Endometrium (tissue), 2 donors: ENCODE measurements around the gene PSME4.

Experiments
- FAIRE-seq: peaks from 2 replicates; lab custom pipeline; 2012; peaks lifted over from hg19 to GRCh38; lab: Jason Lieb, UNC
- donor health status: control.
- donor health status: control.

PSME4 gene, protein sequence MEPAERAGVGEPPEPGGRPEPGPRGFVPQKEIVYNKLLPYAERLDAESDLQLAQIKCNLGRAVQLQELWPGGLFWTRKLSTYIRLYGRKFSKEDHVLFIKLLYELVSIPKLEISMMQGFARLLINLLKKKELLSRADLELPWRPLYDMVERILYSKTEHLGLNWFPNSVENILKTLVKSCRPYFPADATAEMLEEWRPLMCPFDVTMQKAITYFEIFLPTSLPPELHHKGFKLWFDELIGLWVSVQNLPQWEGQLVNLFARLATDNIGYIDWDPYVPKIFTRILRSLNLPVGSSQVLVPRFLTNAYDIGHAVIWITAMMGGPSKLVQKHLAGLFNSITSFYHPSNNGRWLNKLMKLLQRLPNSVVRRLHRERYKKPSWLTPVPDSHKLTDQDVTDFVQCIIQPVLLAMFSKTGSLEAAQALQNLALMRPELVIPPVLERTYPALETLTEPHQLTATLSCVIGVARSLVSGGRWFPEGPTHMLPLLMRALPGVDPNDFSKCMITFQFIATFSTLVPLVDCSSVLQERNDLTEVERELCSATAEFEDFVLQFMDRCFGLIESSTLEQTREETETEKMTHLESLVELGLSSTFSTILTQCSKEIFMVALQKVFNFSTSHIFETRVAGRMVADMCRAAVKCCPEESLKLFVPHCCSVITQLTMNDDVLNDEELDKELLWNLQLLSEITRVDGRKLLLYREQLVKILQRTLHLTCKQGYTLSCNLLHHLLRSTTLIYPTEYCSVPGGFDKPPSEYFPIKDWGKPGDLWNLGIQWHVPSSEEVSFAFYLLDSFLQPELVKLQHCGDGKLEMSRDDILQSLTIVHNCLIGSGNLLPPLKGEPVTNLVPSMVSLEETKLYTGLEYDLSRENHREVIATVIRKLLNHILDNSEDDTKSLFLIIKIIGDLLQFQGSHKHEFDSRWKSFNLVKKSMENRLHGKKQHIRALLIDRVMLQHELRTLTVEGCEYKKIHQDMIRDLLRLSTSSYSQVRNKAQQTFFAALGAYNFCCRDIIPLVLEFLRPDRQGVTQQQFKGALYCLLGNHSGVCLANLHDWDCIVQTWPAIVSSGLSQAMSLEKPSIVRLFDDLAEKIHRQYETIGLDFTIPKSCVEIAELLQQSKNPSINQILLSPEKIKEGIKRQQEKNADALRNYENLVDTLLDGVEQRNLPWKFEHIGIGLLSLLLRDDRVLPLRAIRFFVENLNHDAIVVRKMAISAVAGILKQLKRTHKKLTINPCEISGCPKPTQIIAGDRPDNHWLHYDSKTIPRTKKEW (N-terminal part only)

GRCh38 chr2:53970724-53971602, at the start of gene PSME4:
Gene PSME4 (minus strand): TSS chr2:53970993. CDS start chr2:53970784, 209 bp downstream.
- no peak for FAIRE-seq

GRCh38 chr2:54015798-54016699, 45.3 kb upstream of the PSME4 start:
- FAIRE-seq = peak; percentile 90

DNA sequence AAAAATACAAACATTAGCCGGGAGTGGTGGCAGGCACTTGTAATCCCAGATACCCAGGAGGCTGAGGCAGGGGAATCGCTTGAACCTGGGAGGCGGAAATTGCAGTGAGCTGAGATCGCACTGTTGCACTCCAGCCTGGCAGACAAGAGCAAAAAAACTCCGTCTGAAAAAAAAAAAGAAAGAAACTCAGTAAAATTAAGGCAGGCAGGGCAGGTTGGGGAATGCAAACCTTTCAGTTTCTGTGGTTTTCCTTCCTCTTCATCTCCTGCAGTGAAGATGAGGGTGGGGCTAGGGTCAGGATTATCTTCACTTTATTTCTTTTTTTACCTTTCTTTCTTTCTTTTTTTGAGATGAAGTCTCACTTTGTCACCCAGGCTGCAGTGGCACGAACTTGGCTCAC, 43.2 kb upstream of the PSME4 start:
- FAIRE-seq = no peak

DNA sequence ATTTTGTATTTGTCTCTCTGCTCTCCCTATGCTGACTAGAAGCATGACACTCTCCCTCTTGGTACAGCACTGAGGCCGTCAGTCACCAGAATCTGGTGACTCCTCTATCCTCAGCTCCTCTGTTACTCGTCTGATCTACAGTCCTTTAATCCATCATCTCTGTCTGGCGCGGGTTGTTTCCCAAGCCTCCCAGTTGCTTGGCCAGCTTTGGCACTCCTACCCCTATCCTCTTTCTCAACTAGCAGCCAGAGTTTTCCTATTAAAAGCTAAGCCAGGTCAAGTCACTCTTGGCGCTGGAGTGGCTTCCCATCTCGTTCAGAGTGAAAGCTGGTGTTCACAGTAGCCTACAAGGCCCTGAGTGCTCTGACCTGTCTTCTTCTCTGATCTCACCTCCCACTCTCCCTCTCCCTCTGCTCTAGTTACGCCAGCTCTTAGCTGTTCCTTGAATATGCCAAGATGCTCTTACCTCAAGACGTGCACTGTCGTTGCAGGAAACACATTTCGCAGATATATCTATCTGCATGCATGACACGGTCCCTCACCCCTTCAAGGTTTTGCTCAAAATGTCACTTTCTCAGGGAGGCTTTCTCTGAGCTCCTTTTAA, 41.8 kb upstream of the PSME4 start:
- FAIRE-seq = no peak

DNA sequence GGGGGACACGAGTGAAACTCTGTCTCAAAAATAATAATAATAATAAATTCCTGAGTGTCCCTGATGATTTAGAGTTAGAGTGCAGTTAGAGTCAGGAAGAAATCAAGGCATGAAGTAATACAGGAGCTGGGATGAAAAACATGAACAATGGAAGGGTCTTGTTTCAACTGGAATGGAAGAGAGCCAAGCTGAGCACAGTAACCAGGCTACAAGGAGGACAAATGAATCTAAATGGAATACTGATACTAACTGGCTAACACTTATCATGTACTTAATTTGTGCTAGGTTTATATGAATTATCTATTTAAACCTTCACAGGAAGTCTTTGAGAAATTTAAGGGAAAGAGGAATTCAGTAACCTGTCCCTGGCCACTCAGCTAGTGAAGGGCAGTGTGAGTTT, 38.8 kb upstream of the PSME4 start:
- no peak for FAIRE-seq

DNA sequence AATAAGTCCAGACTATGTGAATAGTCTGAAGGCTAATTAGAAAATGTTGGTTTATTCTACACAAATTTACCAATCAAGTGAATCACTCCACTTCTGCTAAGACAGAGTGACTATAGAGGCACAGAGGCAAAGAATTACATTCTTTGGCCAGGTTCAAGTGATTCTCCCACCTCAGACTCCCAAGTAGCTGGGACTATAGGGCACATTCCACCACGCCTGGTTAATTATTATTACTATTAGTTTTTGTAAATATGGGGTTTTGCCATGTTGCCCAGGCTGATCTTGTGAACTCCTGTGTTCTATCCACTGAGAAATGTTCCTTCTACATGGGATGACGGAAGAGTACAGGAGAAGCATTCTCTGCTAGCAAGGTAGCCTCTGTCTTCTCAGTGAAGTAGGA, 37.6 kb upstream of the PSME4 start:
- FAIRE-seq = no peak

GRCh38 chr2:54000524-54000923, 29.7 kb upstream of the PSME4 start:
- no peak for FAIRE-seq

GRCh38 chr2:54000122-54000521, 29.3 kb upstream of the PSME4 start:
- no peak for FAIRE-seq

DNA sequence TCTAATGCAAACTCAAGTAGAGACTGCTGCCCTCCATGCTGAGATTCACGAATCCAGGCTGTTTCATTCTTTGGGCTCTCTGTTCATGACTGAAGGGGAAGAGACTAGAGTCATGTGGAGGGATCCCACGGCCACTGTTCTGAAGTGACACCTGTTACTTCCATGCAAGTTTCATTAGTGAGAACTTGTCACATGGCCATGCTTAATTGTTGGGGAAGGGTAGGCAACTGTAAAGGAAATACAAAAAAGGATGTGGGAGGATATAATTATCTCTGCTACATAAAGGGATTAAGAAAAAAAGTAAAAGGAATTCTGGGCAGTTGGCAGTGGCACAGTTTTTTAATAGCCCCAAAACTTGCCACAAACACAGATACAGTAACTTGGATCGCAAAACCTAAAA, 28.0 kb upstream of the PSME4 start:
- no peak for FAIRE-seq

- FAIRE-seq = no peak
Measured at GRCh38 chr2:53994818-53995808, 24.3 kb upstream of the PSME4 start.

GRCh38 chr2:53991948-53992347, 21.2 kb upstream of the PSME4 start:
- no peak for FAIRE-seq

DNA sequence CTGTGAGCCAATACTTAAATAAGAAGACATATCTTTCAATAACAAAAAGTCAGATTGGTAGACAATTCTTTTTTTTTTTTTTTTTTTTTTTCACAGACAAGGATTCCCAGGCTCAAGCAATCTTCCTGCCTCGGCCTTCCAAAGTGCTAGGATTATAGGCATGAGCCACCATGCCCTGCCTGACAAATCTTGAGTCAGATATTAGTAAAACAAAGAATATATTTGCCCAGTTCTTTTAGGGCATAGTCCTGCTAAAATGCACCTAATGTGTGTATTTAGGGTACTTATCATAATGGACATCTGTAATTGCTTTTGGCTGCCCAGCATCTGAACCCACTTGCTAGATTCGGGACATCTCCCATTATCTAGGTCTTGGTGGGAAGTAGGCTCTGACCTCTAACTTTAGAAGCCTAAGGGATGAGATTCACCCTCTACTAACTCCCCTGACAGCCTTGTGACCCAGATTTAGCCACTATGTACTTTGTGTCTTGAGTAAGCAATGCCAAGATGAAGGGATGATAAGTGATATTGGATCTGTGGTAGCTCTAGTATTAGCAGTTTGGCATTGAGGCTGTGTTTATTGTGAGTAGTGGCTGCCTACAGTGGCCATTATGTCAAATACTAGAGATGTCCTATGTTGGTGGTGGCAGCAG, 18.5 kb upstream of the PSME4 start:
- FAIRE-seq = no peak

DNA sequence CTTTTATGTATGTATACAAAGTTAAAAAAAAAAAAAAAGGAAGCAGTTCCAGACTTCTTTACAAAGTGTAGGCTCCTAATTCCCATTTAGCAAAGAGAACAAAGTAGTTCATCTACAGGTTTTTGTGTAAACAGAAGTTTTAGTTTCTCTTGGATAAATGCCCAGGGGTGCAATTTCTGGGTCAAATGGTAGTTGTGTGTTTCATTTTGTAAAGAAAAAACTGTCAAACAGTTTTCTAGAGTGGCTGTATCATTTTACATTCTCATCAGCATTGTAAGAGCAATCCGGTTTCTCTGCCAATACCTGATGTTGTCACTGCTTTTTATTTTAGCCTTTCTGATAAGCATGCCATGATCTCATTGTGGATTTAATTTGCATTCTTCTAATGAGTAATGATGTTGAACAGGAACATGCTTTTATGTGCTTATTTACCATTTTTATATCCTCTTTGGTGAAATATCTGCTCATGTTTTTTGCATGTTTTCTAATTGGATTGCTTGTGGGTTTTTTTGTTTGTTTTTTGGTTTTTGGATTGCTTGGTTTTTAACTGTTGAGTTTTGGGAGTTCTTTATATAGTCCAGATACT, 16.6 kb upstream of the PSME4 start:
- FAIRE-seq = peak; percentile 98

GRCh38 chr2:53985646-53986045, 14.9 kb upstream of the PSME4 start:
- no peak for FAIRE-seq

GRCh38 chr2:53969968-53970723, 647 bp downstream of the PSME4 start:
- FAIRE-seq = no peak

DNA sequence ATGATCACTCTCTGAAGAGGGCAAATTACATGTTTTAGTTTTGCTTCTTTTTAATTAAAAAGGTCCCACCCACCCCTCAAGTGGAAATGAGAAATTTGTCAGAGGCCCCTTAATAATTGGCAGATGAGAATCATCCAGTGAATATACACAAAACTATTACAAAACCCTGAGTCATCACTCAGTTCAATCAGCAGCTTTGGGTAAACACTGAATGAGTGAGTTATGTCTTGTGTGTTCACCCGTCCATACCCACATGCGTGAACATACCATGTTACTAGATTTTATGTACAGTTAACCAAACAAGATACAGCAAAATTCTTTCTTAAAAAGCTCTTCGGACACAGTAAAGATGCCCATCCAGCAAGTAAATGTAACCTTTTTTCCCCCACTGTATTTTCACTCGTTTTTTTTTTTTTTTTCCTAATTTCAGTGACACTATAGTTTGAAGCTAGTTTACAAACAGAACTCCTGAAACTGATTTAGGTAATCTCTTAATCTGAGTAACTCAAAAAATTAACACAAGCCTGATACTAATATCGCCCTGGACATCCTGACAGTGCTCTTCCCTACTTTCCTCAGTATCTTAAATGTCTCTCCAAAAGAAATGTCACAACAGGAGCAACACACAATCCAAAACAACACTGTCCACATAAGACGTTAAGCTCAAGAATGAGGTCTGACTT, 1.4 kb downstream of the PSME4 start:
- FAIRE-seq = no peak
